Measurements from ENCODE around the gene DLX4.
A peak's percentile ranks its signal among the peaks of the same experiment; 100 is the strongest.

DLX4 gene

DNA sequence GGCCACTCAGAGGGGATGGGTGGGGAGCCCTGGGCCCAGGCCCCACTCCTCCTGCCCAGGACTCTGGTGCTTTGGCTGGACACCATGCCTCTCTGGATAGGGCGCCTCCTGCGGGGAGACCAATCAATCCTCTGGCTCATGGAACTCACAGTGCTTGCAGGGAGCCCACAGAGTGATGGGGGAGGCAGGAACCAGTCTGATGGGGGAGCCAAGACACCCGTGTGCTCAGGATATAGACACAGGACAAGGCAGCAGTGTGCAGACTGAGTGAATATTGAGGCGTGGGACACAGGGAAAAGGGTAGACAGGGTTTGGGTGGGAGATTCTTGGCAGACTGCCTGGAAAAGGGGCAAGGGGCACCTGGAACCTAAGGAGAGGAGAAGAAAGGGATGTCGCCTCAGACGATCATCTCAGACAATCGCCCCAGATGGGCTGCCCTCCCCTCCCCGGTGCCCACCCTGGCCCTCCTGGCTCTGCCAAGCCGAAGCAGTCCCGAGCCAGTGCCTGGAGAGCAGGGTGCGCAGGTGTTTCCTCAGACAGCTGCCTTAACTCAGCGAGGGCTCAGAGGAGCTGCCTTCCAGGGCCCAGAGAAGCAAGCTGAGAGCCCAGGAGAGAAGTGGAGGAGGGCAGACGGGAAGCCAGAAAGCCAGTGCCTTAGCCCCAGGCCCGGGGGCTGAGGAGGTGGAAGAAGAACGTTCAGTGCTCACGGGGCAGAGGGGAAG, 37.4 kb upstream of the DLX4 start:
- no peaks in the 10 kb centered on the region for H3K4me1 ChIP-seq (ENCODE audit: control insufficient read depth, insufficient read depth, low read length)
- no peaks in the 10 kb centered on the region for H3K36me3 ChIP-seq (ENCODE audit: control insufficient read depth, insufficient read depth, low read length)
- no peak overlapping the region for H3K9ac ChIP-seq (ENCODE audit: low read depth, low read length)
- H3K27me3 ChIP-seq (ENCODE audit: control insufficient read depth, insufficient read depth, low read length), result no peaks in the 10 kb centered on the region
- no peak overlapping the region for H3K27ac ChIP-seq (ENCODE audit: low read depth, low read length)
- H3K4me3 ChIP-seq (ENCODE audit: low read depth, low read length), result no peak overlapping the region
- H3K9me3 ChIP-seq (ENCODE audit: control insufficient read depth, insufficient read depth, low read length), result no peaks in the 10 kb centered on the region

DNA sequence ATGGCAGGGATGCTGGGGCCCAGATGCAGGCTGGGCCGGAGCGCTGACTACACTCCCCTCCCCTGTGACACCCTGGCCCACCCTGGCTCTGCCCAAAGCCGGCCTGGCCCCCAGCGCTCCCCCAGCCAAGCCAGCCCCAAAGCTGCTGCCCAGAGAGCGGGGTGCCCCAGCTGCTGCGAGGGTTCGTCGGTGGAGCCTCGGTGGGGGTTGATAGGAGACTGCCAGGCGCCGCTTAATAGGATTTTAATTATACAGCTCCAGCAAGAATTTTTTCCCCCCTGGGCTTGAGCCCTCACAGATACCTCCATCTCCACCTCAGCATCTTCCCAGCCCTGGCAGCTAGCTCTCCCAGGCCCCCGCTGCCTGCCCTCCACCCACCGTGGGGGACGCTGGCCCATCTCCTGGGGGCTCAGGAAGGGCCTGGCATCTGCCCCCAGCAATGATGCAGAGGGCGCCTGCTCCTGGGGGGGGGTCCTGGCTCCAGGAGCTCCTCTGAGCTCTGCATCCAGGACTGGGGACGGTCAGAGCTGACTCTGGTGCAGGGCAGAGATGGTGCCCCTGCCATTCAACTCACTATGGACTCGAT, 36.8 kb upstream of the DLX4 start:
- H3K4me3 ChIP-seq (ENCODE audit: low read depth, low read length), result no peak overlapping the region
- no peaks in the 10 kb centered on the region for H3K9me3 ChIP-seq (ENCODE audit: control insufficient read depth, insufficient read depth, low read length)
- no peaks in the 10 kb centered on the region for H3K36me3 ChIP-seq (ENCODE audit: control insufficient read depth, insufficient read depth, low read length)
- H3K27me3 ChIP-seq (ENCODE audit: control insufficient read depth, insufficient read depth, low read length), result no peaks in the 10 kb centered on the region
- H3K4me1 ChIP-seq (ENCODE audit: control insufficient read depth, insufficient read depth, low read length), result no peaks in the 10 kb centered on the region
- no peak overlapping the region for H3K9ac ChIP-seq (ENCODE audit: low read depth, low read length)
- H3K27ac ChIP-seq (ENCODE audit: low read depth, low read length), result no peak overlapping the region

DNA sequence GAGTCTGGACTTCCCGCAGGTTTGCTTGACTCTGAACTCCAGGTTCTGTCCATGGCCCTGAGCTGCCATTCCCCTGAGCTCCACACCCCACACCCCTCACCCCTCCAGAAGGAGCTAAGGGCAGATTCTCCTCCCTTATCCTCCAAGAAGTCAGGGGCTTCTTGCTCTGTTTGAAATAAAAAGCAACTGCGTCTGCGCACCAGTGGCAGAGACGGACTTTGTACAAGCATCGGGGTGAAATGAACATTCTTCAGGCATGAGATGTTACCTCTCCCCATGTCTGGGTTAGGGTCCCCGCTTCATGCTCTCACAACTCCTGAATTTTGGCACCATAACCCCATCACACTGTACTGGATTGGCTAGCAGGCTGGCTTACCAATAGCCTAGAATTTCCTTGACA, 36.1 kb upstream of the DLX4 start:
- Histone ChIP-seq H3K9ac (ENCODE audit: low read depth, low read length) (no peak overlapping the region), H3K9me3 (ENCODE audit: control insufficient read depth, insufficient read depth, low read length) (no peaks in the 10 kb centered on the region), H3K27ac (ENCODE audit: low read depth, low read length) (no peak overlapping the region), H3K4me3 (ENCODE audit: low read depth, low read length) (no peak overlapping the region), H3K36me3 (ENCODE audit: control insufficient read depth, insufficient read depth, low read length) (no peaks in the 10 kb centered on the region), H3K27me3 (ENCODE audit: control insufficient read depth, insufficient read depth, low read length) (no peaks in the 10 kb centered on the region), H3K4me1 (ENCODE audit: control insufficient read depth, insufficient read depth, low read length) (no peaks in the 10 kb centered on the region)

DNA sequence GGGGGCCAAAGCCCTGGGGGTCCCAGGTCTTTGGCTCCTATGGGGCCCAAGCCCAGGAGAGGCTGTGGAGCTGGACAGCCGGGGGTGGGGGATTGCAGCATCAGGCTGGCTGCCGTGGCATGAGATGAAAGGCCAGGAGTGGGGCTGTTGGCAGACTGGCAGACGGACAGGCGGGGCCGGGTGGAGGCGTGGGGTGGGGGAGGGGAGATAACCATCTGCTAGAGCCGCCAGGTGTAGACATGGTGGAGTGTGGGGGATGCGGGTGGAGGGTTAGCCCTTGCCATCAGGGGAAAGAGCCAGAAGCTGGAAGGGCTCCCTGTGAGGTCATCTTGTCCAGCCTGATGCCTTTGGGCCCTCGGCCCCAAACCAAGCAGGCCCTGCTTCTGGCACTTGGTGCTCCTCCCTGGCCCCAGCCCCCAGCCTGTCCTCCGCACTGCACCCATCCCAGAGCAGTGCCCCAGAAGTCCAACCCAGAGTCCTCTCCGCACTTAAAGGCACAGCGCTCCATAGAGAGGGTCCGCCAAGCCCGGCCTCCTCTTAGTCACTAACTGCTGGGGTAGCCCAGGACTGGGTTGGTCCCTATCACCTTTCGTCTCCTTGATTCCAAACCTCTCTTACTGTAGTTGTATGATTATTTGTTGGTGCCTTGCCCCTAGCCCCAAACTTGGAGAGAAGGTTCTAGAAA, 33.3 kb upstream of the DLX4 start:
- Histone ChIP-seq H3K4me1 (ENCODE audit: control insufficient read depth, insufficient read depth, low read length) (no peaks in the 10 kb centered on the region), H3K36me3 (ENCODE audit: control insufficient read depth, insufficient read depth, low read length) (no peaks in the 10 kb centered on the region), H3K4me3 (ENCODE audit: low read depth, low read length) (no peak overlapping the region), H3K9me3 (ENCODE audit: control insufficient read depth, insufficient read depth, low read length) (no peaks in the 10 kb centered on the region), H3K9ac (ENCODE audit: low read depth, low read length) (no peak overlapping the region), H3K27me3 (ENCODE audit: control insufficient read depth, insufficient read depth, low read length) (no peaks in the 10 kb centered on the region), H3K27ac (ENCODE audit: low read depth, low read length) (no peak overlapping the region)

DNA sequence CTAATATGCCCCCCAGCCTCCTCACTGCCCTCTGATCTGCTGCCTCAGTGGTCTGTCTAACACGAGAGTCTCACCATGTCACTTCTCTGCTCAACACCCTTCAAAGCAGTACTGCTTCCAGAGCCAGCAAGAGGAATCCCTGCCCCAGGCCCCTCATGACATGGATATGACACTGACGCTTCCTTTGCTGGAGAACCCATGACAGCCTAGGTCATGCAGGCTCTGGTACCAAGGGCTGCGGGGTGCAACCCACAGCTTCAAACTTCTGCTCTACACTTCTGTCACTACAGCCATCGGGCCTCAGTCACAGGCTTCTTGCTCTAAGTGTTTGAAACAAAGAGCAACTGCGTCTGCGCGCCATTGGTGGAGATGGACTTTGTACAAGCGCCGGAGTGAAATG, 32.6 kb upstream of the DLX4 start:
- no peak overlapping the region for H3K4me3 ChIP-seq (ENCODE audit: low read depth, low read length)
- no peaks in the 10 kb centered on the region for H3K27me3 ChIP-seq (ENCODE audit: control insufficient read depth, insufficient read depth, low read length)
- H3K27ac ChIP-seq (ENCODE audit: low read depth, low read length), result no peak overlapping the region
- no peaks in the 10 kb centered on the region for H3K9me3 ChIP-seq (ENCODE audit: control insufficient read depth, insufficient read depth, low read length)
- no peaks in the 10 kb centered on the region for H3K36me3 ChIP-seq (ENCODE audit: control insufficient read depth, insufficient read depth, low read length)
- H3K9ac ChIP-seq (ENCODE audit: low read depth, low read length), result no peak overlapping the region
- no peaks in the 10 kb centered on the region for H3K4me1 ChIP-seq (ENCODE audit: control insufficient read depth, insufficient read depth, low read length)

DNA sequence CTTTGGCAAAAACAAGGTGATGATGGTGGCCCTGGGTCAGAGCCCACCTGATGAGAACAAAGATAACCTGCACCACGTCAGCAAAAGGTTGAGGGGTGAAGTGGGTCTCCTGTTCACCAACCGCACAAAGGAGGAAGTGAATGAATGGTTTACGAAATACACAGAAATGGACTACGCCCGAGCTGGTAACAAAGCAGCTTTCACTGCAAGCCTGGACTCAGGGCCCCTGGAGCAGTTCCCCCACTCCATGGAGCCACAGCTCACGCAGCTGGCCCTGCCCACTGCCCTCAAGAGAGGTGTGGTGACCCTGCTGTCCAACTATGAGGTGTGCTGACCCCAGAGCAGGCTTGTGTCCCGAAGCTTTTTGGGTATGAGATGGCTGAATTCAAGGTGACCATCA, 29.7 kb upstream of the DLX4 start:
- peaks cover 10% of the 10 kb centered on the region; the same call in 1 of the 2 replicates for H3K27me3 ChIP-seq (ENCODE audit: control insufficient read depth, insufficient read depth, low read length)
- H3K9ac ChIP-seq (ENCODE audit: low read depth, low read length), result no peak overlapping the region
- H3K4me1 ChIP-seq (ENCODE audit: control insufficient read depth, insufficient read depth, low read length), result peaks cover 4% of the 10 kb centered on the region; the same call in 1 of the 2 replicates
- no peak overlapping the region for H3K27ac ChIP-seq (ENCODE audit: low read depth, low read length)
- no peaks in the 10 kb centered on the region for H3K9me3 ChIP-seq (ENCODE audit: control insufficient read depth, insufficient read depth, low read length)
- no peaks in the 10 kb centered on the region for H3K36me3 ChIP-seq (ENCODE audit: control insufficient read depth, insufficient read depth, low read length)
- no peak overlapping the region for H3K4me3 ChIP-seq (ENCODE audit: low read depth, low read length)

DNA sequence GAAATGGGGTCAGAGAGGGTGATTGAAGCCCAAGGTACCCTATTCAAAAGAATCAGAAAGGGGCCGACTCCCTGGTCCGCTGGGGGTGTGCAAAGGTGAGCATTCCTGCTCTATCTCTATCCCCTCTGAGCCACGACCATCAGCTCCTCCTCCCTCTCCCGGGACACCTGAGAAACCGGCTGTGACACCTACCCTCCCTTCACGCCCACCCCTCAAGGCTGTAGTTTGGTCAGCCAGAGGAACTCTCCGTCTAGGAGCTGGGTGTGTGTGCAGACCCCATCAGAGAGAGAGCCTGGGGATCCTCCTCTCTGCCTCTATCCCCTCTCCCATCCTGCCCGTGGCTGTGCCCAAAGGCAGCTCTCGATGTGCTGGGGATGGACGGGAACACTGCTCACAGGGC, 27.6 kb upstream of the DLX4 start:
- no peak overlapping the region for H3K9ac ChIP-seq (ENCODE audit: low read depth, low read length)
- no peaks in the 10 kb centered on the region for H3K9me3 ChIP-seq (ENCODE audit: control insufficient read depth, insufficient read depth, low read length)
- peaks cover 16% of the 10 kb centered on the region; the same call in 1 of the 2 replicates for H3K27me3 ChIP-seq (ENCODE audit: control insufficient read depth, insufficient read depth, low read length)
- H3K27ac ChIP-seq (ENCODE audit: low read depth, low read length), result no peak overlapping the region
- H3K4me1 ChIP-seq (ENCODE audit: control insufficient read depth, insufficient read depth, low read length), result peaks cover 5% of the 10 kb centered on the region; the same call in 1 of the 2 replicates
- H3K36me3 ChIP-seq (ENCODE audit: control insufficient read depth, insufficient read depth, low read length), result no peaks in the 10 kb centered on the region
- H3K4me3 ChIP-seq (ENCODE audit: low read depth, low read length), result no peak overlapping the region

DNA sequence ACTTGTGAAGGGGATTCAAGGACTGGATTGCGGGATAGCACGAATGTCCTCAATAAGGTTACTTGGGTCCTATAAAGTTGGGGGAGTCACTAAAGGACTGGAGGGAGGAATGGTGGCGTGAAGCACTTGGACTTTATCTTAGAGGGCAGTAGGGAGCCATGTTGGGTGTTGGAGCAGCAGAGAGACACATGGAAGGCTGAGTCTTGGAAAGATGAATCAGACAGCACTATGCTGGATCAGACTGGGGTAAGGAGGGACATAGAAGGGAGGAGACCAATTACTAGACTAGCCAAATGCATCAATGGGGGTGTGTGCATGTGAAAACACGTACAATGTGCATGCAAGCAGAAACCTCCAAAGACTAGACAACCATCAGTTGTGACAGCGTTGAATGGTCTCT, 26.0 kb upstream of the DLX4 start:
- H3K9ac ChIP-seq (ENCODE audit: low read depth, low read length), result no peak overlapping the region
- H3K27me3 ChIP-seq (ENCODE audit: control insufficient read depth, insufficient read depth, low read length), result peaks cover 16% of the 10 kb centered on the region; the same call in 1 of the 2 replicates
- peaks cover 5% of the 10 kb centered on the region; the same call in 1 of the 2 replicates for H3K4me1 ChIP-seq (ENCODE audit: control insufficient read depth, insufficient read depth, low read length)
- no peaks in the 10 kb centered on the region for H3K36me3 ChIP-seq (ENCODE audit: control insufficient read depth, insufficient read depth, low read length)
- H3K9me3 ChIP-seq (ENCODE audit: control insufficient read depth, insufficient read depth, low read length), result no peaks in the 10 kb centered on the region
- no peak overlapping the region for H3K4me3 ChIP-seq (ENCODE audit: low read depth, low read length)
- no peak overlapping the region for H3K27ac ChIP-seq (ENCODE audit: low read depth, low read length)

DNA sequence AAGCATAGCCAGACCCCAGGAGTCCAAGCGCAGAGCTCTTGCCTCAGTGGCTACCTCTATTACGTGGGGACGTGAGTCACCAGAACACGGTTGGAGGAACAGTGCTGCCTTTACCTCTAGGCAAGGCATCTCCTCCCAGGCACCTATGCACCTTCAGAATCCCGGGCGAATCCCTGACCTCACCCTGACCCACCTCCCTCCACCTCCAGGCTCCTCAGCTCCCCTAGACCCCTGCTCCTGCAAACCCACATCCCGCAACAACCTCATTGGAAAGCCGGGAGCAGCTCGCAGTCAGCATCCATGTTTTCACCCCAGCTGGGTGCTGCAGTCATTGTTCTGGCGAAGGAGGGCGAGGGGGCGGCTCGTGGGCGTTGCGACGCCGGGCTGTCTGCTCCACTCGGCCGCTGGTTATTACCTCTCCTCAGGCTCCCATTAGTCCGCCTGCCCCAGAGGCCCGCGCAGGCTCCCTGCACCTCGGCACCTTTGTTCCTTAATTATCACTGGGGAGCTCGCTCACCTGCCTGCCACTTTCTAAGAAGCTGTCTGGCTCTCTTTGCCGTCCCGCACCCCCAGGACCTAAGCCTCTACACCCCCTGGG, 24.6 kb upstream of the DLX4 start:
- Histone ChIP-seq H3K27me3 (ENCODE audit: control insufficient read depth, insufficient read depth, low read length) (peaks cover 16% of the 10 kb centered on the region; the same call in 1 of the 2 replicates), H3K4me3 (ENCODE audit: low read depth, low read length) (no peak overlapping the region), H3K27ac (ENCODE audit: low read depth, low read length) (peak overlapping the region; percentile 1), H3K36me3 (ENCODE audit: control insufficient read depth, insufficient read depth, low read length) (no peaks in the 10 kb centered on the region), H3K9me3 (ENCODE audit: control insufficient read depth, insufficient read depth, low read length) (no peaks in the 10 kb centered on the region), H3K9ac (ENCODE audit: low read depth, low read length) (no peak overlapping the region), H3K4me1 (ENCODE audit: control insufficient read depth, insufficient read depth, low read length) (peaks cover 5% of the 10 kb centered on the region; the same call in 1 of the 2 replicates)

DNA sequence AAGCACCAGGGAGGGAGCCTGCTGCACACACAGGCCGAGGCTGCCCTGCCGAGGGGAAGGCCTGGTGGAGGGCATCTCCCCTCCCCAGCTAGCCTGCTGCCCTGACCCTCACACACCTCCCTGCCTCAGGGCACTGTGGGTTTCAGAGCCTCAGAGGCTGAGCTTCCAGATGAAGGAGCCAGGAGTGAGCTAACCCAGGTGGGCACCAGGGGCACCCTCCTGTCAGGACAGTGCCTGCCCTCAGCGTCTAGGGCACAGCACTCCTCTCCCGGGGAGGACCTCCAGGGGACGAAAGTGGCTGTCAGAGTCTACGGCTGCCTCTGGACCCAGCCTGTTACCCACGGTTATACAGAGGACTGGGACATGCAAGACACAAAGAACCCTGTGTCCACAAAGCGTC, 22.8 kb upstream of the DLX4 start:
- no peak overlapping the region for H3K4me3 ChIP-seq (ENCODE audit: low read depth, low read length)
- H3K27me3 ChIP-seq (ENCODE audit: control insufficient read depth, insufficient read depth, low read length), result peaks cover 16% of the 10 kb centered on the region; the same call in 1 of the 2 replicates
- no peaks in the 10 kb centered on the region for H3K36me3 ChIP-seq (ENCODE audit: control insufficient read depth, insufficient read depth, low read length)
- peaks cover 5% of the 10 kb centered on the region; the same call in 1 of the 2 replicates for H3K4me1 ChIP-seq (ENCODE audit: control insufficient read depth, insufficient read depth, low read length)
- no peak overlapping the region for H3K9ac ChIP-seq (ENCODE audit: low read depth, low read length)
- no peak overlapping the region for H3K27ac ChIP-seq (ENCODE audit: low read depth, low read length)
- H3K9me3 ChIP-seq (ENCODE audit: control insufficient read depth, insufficient read depth, low read length), result no peaks in the 10 kb centered on the region

Data from HUES48 (cell line).